ENCODE results near the gene F10. TPM values are rescaled to one million over a fixed set of nuclear protein-coding genes. Genes with fewer than 3 reads are reported as not detected.
"Not testable (repeated sequence)": the region's sequence is repeated elsewhere in the genome, so short reads cannot be mapped to it uniquely, and the experiment has no call there.

F10 gene
- 21.4 TPM for total RNA-seq

DNA sequence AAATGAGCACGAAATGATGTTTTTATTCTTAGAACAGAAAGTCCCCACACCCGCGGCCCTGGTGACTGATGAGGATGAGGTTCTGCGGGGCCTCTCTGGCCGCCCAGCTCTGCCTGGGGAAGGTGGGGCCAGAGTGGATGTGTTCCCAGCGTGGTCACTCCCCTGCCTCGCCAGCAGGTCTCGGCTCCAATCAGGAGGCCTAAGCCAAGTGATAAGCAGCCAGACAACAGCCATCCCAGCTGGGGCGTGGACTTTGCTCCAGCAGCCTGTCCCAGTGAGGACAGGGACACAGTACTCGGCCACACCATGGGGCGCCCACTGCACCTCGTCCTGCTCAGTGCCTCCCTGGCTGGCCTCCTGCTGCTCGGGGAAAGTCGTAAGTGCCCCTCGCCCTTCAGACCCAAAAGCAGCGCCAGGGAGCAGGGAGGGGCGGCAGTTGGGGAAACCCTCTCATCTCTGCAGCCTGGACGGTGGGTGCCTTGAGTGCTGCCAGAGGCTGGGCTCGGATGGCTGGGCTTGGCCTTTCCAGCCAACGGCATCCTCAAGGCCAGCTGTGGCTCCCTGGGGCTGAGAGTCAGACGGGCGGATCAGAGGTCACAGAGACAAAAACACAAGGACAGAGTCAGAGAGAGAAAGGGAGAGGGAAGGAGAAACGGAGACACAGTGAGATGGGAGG is at the start of gene F10:
F10 (plus strand) TSS at position 250 of the 676 bp plus-strand sequence; CDS start at position 307, 57 bp downstream.
- DNase-seq = peak; percentile 76

DNA sequence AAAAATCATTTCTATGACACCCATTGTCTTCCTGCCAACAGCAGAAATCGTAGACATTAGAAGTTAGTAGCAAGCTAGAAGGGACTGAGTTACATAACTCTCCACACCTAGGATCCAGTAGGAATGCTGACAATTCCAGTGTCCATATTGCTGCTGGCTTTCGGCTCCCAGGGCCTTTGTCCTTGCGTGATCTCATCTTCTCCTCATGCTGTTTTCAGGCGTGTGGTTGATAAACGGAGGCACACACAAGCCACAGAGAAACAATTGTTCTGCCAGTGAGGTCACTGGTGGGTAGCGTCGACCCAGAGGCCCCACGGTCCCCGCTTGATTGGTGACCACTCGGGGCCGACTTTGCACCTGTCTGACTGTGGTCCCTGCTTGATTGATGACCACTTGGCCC is 48.7 kb upstream of the F10 start:
- no peak for DNase-seq

DNA sequence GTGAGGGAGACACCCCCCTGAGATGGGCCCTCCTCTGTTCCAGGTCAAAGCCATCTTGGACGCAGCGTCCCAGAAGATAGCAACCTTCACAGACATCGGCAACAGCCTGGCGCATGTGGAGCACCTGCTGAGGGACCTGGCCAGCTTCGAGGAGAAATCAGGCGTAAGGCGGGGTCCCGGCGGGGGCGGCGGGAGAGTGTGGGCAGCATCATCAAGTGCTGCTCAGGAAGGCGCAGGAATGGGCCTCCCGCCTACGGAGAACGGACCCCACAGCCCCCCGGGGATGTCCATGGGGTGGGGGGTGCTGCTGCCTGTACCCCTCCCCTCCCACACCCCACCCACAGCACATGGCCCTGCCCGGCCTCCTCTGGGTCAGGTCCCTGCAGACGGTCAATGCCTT is 48.2 kb upstream of the F10 start:
- no peak for DNase-seq

DNA sequence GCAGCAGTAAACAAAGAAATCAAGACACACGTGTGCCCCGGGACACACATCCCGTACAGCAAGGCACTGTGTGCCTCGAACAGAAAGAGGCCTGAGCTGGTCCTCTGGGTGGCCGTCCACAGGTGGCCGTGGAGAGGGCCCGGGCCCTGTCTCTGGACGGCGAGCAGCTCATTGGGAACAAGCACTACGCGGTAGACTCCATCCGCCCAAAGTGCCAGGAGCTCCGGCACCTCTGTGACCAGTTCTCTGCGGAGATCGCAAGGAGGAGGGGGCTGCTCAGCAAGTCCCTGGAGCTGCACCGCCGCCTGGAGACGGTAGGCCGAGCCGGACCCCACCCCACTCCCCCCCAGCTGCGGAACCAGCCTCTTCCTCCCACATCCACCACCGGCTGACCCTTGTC is 47.7 kb upstream of the F10 start:
- no peak for DNase-seq

DNA sequence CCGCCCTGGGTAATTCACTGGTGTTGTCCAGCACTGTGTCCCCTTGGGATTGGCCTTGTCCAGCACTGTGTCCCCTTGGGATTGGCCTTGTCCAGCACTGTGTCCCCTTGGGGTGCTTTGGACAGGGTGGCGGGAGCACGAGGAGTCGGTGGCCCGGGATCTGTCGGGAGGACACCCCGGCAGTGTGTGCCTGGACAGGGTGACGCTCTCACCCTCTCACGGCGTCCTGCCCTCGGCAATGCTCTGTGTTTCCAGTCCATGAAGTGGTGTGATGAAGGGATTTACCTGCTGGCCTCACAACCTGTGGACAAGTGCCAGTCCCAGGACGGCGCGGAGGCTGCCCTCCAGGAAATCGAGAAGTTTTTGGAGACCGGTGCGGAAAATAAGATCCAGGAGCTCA is 46.9 kb upstream of the F10 start:
- DNase-seq = no peak

DNA sequence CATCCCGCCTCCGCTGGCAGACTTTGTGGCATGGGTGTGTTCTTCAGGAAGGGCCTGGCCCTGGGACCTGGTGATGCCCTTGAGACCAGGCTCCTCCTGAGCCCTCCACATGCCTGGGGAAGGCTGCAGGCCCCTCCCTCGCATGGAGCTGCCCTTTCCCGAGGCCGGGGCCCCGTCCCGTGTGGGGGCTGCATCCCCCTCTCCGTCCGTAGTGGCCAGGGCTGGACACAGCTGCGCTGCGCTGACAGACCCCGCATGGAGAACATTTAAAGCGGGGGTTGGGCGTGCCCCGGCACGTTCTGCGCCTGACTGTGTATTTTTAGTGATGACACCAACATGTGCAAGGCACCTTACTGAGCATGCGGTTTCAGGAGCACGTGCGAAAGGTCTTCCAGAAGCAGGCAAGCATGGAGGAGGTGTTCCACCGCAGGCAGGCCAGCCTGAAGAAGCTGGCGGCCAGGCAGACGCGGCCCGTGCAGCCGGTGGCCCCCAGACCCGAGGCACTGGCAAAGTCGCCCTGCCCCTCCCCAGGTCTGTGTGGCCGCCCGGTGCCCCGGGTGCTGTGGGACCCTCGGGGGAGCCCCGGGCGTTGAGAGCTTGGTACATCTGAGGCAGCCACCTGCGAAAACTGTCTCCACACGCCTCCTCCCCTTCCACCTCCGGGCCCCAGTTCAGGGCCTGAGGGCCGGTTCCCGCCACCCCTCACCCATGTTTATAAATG is 45.8 kb upstream of the F10 start:
- peak; percentile 29 for DNase-seq

DNA sequence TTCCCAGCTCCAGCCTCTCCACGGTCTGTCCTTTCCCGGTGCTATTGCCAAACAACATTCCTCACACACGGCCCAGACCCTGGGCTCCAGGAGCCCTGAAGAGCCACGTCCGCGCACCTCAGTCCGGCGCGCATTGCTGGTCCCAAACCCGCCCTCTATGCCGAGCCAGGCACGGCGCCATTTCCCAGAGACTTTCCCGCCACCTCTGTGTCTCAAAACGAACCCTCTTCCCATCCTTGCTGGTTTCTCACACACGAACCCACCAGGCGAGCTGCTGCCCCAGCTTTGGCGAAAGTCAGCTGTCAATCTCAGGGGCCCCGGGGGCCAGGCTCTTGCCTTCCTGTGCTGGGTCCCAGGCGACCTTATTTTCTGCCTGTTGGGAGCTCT is 45.0 kb upstream of the F10 start:
- DNase-seq = no peak

DNA sequence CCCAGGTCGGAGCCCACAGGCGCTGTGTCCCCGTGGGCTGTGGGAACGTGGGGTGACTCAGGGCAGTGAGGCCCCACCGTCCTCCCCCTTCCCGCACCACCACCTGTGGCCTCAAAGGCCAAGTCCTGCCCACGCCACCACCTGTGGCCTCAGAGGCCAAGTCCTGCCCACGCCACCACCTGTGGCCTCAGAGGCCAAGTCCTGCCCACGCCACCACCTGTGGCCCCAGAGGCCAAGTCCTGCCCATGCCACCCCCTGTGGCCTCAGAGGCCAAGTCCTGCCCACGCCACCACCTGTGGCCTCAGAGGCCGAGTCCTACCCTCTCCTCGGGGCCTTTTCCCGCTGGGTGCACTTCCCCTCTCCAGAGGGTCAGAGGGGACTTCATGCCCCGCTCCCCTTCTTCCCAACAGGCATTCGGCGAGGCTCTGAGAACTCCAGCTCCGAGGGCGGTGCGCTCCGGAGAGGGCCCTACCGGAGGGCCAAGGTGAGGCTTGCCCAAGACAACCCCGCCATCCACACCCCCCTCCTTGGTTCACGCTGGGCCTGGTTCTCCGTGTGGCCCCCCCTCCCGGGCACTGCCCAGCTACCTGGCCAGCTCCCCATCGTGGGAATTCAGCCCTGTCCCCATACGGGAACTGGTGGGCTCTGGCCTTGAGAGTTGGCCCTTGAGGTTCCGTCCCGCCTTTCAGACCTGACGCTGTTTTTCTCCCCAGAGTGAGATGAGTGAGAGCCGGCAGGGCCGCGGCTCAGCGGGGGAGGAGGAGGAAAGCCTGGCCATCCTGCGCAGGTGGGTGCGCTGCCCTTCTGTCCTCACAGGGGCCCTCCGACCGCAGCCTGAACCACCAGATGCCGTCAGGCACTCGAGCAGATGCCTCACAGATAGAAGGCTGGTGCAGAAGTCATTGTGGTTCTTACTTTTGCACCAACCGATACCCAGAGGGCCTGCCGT is 44.4 kb upstream of the F10 start:
- DNase-seq = no peak

DNA sequence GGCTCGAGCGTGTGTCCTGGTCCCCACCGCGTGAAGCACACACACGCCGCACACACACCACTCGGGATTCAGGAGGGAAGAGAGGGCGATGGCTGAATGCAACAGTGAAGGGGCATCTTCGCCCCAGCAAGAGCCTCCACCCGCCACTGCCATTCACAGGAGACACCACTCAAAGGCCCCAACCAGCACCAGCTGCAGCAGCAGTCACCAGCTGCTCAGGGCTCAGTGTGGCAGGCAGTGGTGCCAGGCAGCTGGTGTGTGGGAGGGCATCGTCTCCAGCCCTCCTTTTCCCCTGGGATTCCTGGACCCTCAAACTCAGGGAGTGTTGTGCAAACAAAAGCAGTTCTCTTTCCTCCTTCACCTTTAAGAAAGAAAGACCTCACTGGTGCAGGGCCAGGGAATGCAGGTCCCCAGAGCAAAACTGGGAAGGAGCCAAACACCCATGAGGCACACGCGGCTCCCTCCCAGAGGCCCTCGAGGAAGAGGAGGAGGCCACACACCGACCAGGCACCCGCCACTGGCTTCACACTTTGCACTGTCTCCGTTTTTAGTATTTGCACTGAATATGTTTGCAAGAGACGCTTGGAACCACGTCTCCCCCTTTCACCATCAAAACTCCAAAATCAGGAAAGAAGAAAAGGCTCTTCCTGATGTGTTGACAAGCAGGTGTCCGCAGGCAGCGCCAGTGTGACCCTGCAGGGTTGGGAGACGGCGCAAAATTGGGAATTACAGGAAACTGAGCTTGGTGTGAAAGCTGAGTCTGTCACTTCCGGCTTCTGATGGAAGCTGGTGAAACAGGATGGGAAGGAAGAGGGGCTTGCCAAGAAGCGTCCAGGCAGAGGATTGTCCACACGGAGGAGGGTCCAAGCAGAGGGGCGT is 43.5 kb upstream of the F10 start:
- peak; percentile 94 for DNase-seq

DNA sequence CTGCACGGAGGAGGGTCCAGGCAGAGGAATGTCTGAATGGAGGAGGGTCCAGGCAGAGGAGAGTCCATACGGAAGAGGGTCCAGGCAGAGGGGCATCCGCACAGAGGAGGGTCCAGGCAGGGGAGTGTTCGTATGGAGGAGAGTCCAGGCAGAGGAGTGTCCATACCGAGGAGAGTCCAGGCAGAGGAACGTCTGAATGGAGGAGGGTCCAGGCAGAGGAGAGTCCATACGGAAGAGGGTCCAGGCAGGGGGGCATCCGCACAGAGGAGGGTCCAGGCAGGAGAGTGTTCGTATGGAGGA is 42.9 kb upstream of the F10 start:
- not testable (repeated sequence) for DNase-seq

DNA sequence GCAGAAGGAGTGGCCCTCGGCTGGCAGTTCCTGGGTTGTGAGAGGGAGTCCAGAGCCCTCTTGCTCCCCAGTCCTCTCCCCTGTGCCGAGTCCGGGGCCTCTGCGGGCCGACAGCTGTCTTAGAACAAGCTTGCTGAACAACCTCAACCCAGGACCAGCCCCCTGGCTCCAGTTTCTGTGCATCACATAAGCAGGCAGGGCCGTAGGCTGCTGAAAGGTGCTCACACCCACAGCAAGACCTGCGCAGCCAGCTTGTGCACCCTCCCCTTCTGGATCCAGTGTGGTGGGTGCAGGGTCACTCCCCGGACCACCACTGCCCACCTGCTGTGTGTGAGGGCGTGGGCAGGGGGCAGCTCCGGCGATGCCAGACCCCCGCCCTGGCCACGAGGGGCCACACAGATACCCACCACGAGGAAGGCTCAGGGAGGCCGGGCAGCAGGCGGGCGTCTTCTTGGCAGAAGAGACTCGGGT is 42.2 kb upstream of the F10 start:
- no peak for DNase-seq

DNA sequence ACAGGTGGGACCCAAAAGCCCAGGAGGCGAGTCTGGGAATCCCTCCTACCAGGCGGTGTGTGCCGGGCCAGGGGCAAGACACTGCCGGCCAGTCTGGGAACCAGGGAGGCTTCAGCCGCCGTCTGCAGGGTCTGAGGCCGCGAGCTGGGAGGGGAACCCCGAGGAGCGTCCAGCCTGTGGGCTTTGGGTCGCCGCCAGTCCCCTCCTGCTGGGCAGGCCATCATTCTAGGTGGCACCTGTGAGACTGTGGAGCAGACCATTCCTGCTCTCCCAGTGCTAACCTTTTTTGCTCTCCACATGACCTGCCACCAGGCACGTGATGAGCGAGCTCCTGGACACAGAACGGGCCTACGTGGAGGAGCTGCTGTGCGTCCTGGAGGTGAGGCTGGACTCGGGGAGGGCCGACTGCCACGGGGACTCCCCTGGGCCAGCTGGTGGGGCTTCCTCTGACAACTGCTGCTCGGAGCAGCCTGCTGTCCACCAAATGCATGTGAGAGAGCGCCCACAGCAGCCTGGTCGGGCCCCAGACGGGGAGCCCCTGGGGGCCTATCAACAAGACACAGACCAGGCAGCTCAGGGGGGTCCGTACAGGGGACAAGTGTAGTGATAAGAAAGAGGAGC is 41.6 kb upstream of the F10 start:
- no peak for DNase-seq

DNA sequence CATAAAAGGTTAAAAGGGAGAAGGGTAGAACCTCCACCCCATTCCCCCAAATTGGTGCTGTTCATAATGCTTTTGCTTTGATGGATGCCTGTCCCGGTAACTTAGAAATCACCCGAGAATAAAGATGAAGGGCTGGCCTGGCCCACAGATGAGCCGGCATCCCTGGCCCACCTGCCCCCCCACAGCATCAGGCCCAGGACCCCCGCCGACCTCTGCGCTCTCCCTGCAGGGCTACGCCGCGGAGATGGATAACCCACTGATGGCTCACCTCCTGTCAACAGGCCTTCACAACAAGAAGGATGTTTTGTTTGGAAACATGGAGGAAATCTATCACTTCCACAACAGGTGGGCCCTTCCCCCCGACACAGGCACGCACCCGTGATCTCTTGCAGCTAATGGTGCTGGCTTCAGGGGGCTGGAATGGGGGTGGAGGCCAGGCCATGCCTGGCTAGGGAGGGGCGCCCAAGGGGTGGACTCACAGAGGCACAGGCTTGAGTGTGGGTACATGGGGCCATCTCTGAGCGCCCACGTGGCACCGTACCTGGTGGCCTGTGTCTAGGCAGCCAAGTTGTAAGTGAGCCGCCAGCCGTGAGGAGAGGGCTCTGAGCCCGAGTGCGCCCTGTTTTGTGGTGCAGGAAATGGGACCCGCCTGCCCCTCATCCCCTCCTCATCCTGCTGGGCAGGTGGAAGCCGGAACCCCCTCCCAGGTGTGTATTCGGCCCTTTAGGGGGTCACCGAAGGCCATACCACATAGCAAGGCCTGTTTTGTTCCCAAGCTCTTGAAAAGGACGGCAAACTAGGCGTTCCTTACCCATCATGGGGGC is 40.2 kb upstream of the F10 start:
- no peak for DNase-seq

DNA sequence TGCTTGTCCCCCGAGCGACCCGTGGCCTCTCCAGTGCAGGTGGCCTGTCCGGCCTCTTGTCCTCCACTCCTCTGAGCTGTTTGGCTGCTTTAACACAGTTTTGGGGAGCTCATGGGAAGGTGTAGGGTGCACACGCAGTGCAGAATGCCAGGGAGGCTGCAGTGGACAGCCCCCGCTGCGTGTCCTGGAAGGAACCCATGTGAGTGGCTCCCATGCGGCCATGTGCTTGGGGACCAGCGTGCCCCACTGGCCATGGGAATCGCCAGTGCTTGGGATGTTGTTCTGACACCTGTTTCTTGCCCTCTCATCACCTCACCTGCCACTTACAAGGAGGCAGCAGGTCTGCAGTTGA is 39.6 kb upstream of the F10 start:
- DNase-seq = no peak

DNA sequence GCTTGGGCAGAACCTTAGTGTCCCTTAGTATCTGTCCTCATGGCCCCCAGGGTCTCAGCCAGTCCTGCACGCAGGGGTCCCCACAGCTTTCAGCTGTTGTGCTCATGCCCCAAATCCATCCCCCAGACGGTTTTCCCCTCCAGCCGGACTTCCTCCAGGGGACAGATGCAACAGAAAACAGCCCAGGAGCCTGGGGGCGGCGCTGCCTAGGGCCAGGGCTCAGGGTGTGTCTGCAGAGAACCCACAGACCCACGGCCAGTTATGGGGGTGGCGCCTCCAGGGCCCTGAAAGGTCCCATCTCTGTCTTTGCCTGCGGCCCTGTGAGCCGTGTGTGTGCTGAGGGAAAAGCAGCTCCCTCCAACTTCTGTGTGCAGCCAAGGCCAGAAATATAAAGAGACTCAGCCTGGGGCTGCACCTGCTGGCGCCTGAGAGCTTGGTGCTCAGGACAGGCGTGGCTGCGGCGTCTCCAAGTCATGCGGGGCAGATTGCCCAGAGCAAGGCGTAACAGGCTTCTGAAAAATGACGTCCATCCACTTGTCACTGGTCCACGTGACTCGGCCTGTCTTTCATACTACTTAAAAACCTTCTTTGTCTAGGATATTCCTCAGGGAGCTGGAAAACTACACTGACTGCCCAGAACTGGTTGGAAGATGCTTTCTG is 39.1 kb upstream of the F10 start:
- DNase-seq = peak; percentile 96

DNA sequence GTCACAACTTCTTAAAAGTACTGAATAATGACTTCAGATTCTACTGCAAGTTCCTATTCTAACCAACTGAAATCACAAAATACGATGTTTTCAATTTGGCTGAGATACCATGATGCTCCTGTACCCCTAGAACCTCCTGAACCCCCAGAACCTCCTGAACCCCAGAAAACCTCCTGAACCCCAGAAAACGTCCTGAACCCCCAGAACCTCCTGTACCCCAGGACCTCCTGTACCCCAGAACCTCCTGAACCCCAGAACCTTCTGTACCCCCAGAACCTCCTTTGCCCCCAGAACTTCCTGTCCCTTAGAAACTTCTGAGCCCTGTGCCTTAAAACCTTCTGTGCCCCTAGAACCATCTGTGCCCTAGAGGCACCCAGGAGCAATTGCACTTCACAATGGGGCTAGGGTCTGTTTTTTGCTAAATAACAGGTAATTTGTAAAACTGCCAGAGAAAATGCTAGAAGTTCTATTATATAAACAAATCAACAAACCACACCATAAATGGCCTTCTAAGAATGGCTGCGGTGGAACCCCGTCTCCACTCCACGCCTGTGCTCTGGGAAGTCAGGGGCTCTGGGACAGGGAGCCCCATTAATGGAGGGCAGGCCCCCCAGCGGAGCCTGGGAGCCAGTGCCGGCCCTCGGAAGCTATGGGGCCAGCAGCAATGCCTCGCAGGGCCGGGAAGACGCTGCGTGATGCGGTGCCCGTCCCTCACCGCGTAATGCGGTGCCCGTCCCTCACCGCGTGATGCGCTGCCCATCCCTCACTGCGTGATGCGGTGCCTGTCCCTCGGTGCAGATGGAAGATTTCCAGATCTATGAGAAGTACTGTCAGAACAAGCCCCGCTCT is 38.3 kb upstream of the F10 start:
- DNase-seq = no peak

DNA sequence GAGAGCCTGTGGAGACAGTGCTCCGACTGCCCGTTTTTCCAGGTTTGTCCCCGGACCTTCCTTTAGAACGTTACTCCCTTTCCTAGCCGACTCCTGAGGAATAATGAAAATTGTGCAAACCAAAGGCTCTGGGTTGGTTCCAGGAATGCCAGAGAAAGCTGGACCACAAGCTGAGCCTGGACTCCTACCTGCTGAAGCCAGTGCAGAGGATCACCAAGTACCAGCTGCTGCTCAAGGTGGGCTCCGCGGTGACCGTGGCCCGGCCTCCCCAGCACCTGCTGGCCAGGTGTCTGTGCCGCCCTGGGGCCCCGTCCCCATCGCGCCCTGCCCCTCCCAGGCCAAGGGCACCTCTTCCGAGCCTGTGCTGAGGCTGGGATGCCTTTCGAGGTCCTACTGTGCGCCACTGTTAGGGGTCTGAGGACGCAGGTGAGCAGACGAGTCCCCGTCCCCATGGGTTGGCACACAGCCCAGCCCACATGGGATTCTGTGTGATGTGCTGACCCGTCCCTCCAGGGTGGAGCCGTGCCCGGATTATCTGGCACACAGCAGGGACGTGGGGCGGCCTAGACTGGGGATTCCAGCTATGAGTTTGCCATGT is 37.6 kb upstream of the F10 start:
- no peak for DNase-seq

DNA sequence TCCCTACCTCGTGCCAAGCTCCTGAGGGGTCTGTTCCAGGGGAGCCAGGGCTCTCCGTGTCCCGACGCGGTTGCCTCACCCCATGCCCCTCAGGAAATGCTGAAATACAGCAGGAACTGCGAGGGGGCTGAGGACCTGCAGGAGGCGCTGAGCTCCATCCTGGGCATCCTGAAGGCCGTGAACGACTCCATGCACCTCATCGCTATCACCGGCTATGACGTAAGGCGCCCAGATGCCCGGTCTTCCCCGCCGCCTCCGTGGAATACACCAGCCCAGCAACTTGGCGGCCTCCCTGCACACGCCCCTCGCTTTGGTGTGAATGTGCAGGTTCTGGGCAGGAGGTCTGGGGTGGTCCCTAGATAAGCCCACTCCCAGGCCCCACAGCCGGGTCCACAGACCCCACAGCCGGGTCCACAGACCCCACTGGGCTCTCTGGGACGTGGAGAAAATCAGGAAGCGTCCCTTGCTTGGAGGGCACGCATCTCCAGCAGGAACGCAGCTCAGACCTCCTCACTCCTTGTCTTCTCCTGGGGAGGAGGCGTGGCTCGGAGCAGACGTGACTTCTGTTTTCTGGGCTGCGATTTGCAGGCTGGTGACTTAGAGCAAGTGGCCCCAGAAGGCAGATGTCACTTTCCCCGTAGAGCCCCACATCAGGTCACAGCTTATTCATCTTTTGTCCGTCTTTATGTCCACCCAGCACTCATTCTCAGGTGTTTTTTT is 36.4 kb upstream of the F10 start:
- no peak for DNase-seq

Data from tongue (tissue), 2 donors.